Measurements from ENCODE around the gene RMDN2.
"Not testable (repeated sequence)": the region's sequence is repeated elsewhere in the genome, so short reads cannot be mapped to it uniquely, and the experiment has no call there.

Gene RMDN2

DNA sequence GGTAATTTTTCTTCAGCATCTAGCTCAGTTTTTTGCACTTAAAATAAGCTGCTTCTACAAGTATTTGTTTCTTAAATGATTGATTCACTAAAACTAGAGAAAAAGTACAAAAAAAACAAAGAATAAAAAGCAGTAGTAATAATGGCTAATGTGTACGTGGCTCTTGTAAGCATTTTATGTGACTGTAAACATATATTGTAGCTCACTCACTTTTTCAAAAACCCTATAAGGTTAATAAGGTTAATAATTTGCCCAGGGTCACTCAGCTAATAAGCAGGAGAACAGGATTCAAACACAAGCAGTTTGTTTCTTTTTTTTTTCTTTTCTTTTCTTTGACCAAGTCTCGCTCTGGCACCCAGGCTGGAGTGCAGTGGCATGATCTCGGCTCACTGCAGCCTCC, 67.5 kb downstream of the RMDN2 start:
- DNase-seq (ENCODE audit: low spot score): no peak

GRCh38 chr2:37993143-37993542, 68.1 kb downstream of the RMDN2 start:
- no peak for DNase-seq (ENCODE audit: low spot score)

GRCh38 chr2:37997629-37998028, 72.5 kb downstream of the RMDN2 start:
- DNase-seq (ENCODE audit: low spot score): no peak

DNA sequence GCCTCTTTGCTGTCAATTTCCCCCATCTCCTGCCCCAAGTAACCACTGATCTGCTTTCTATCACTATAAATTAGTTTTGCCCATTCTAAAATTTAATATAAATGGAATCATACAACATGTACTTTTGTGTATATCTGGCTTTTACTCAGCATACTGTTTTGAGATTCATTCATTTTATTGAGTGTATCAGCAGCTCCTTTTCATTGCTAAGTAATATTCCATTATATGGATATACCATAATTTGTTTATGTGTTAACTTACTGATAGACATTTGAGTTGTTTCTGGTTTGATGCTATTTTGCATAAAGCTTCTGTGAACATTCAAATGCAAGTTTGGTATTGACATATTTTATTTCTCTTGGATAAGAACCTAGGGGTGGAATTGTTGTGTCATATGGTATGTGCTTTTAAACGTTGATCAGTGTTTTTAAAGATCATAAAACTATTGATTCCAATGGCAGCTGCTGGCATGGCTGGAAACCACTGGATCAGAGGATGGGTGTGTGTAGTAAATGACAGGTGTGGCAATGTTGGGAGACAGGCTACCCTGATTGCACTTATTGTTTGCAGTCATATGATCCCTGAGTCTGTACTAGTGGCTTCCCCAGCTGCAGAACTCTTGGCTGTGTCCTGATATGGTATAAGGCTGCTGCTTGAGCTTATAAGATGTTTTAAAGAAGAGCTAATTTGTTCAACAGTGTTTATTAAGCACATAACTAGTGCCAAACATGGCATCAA, 75.6 kb downstream of the RMDN2 start:
- DNase-seq (ENCODE audit: low spot score): no peak

DNA sequence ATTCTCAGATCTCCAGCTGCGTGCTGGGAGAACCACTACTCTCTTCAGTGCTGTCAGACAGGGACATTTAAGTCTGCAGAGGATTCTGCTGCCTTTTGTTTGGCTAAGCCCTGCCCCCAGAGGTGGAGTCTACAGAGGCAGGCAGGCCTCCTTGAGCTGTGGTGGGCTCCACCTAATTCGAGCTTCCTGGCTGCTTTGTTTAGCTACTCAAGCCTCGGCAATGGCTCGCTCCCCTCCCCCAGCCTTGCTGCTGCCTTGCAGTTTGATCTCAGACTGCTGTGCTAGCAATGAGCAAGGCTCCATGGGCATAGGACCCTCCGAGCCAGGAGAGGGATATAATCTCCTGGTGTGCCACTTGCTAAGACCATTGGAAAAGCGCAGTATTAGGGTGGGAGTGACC, 85.1 kb downstream of the RMDN2 start:
- DNase-seq (ENCODE audit: low spot score): not testable (repeated sequence)

- peak; percentile 65 for DNase-seq (ENCODE audit: low spot score)
These were observed 85.9 kb downstream of the RMDN2 start for GRCh38 chr2:38010995-38011394.

DNA sequence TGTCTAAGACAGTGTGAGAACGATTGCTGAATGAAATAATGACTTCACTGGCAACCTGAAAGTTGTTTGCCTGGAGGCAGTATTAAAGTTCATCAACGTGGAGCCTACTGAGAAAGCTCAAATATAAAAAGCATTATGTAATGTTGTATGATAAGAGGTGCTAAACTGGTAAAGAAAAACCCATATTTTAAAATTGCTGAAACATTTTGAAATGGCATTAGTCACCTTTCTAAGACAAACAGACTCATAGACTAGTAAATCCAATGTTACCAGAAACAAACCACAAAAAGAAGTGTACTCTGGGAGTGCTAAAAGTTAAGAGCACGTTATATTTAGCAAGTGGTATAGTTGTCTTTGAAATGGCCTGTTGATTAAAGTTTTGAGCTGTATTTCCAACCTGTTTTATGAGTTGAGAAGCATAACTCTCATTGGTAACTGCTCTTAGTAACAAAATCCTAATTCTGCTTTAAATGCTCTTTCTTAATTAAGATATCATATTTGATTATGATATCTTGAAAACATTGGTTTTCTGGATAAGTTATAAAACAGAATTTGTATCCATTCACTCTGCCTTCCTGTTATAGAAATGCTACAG, 88.2 kb downstream of the RMDN2 start:
- peak; percentile 44 for DNase-seq (ENCODE audit: low spot score)

DNA sequence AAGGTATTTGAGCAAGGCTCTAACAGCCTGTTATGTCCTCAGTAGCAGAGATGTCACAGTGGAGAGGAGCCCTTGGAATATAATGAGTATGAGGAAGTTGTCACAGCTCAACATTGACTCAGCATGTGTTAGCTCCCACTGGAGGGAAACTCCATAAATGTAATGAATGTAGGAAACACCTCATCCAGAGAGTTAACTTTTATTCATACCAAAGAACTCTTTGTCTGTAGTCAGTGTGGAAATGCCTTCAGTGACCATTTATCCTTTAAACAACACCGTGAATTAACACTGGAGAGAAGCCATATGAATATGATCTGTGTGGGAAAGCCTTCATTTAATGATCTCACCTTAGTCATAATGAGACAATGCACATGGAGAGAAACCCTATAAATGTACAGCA, 91.1 kb downstream of the RMDN2 start:
- DNase-seq (ENCODE audit: low spot score): no peak

DNA sequence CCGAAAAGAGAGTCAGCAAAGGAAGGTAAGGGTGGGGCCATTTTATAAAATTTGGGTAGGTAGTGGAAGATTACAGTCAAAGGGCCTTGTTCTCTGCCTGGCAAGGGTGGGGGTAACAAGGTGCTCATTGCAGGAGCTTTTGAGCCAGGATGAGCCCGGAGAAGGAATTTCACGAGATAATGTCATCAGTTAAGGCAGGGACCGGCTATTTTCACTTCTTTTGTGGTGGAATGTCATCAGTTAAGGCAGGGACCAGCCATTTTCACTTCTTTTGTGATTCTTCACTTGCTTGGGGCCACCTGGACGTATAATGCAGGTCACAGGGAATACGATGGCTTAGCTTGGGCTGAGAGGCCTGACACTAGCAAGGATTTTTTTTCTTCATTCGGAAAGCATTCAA, 92.7 kb downstream of the RMDN2 start:
- no peak for DNase-seq (ENCODE audit: low spot score)

GRCh38 chr2:38020359-38021069, 95.4 kb downstream of the RMDN2 start:
- DNase-seq (ENCODE audit: low spot score): not testable (repeated sequence)

DNA sequence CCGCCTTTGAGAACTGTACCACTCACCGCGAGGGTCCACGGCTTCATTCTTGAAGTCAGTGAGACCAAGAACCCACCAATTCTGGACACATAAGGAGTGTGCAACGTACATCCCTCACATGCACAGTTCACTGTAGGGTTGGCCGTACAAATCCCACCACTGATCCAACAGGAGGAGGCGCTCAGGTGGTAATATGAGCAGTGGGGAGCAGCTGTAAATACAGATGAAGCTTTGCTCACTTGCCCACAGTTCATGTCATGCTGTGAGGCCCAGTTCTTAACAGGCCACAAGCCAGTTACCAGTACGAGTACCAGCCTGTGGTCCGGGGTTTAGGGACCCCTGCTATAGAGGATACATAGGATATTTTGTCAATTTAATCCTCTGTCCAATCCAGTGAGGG, 96.5 kb downstream of the RMDN2 start:
- DNase-seq (ENCODE audit: low spot score): no peak

GRCh38 chr2:38026846-38027245, 101.8 kb downstream of the RMDN2 start:
- no peak for DNase-seq (ENCODE audit: low spot score)

GRCh38 chr2:38028829-38029228, 103.7 kb downstream of the RMDN2 start:
- no peak for DNase-seq (ENCODE audit: low spot score)

- DNase-seq (ENCODE audit: low spot score): no peak
These were observed 104.4 kb downstream of the RMDN2 start for GRCh38 chr2:38029512-38029911.

DNA sequence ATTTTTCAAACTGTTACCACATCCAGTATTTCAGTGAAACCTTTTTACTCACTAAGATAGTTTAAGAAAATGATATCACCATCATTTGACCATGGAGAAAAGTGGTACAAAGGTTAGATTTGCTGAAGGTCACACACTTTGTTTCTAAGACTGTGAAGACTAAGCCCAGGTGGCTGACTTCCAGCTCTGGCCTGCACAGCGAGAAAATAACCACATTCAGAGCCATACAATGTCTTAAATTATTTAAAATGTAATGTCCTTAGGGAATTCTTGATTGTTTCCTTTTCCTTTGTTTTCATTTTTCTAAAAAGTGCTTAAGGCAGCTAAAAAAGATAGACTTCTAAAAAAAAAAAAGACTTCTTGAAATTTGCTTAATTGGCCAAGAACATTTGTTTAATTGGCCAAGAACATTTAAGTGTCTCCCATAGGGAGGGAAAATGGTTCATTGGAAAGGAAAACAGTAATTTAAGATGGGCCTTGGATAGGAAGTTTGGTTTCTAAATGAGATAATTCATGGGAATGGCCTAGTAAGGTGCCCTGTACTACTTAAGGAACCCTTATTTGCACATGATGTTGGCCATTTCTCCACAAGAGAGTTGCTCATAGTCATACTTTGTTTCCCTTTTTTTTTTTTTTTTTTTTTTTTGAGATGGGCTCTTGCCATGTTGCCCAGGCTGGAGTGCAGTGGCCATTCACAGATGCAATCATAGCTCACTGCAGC, 105.7 kb downstream of the RMDN2 start:
- DNase-seq (ENCODE audit: low spot score): no peak

- no peak for DNase-seq (ENCODE audit: low spot score)
These were observed 107.9 kb downstream of the RMDN2 start for GRCh38 chr2:38032946-38033345.

DNA sequence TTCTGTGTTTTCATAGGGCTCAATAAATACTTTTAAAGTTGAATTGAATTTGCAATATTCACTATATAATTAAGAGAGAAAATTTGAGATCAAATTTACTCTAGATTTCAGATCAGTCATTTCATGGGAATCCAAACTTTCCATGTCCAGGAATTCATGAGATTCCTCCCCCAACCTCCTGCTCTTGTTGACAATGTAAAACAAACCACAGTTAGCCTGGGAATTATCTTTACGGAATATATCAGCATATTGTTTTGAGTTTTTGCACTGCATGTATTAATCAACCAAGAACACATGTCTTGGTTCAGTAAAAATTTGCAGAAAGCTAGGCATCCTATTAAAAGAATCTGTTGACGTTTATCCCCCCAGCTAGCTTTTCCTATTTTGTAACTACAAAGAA, 108.6 kb downstream of the RMDN2 start:
- DNase-seq (ENCODE audit: low spot score): no peak

DNA sequence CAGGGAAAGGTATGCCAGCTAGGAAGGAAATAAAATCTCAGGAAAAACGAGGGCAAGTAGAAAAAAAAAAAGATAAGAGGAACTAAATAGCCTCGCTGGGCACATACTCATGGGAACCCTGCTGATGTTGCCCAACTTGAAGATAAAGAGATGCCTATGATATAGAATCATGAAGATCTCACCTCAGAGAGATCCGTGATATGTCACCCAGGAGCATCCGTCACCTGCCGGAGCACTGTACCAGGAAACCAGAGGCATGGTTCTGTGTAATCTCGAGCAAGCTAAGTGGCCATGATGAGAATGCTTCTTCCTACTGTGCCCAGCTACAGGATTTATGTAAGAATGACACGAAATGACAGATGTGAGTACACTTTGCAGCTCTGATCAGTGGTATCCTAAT, 110.9 kb downstream of the RMDN2 start:
- no peak for DNase-seq (ENCODE audit: low spot score)

DNA sequence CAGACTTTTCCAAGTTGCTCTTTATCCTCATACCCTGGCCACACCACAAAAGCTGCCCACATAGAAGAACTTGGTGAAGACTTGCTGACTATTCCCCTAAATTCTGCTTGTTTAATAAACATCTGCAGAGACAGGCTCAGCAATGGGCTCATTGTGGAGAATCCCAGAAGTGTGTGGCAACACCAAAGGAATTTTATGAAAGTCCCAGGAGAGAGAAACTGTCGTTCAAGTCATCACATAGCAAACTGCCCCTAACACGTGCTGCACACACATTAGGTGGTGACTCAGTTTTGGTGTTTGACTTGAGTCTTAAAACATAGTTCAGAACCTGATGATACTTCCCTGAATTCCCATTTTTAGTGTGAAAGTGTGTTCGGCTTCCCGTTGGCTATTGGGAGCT, 112.2 kb downstream of the RMDN2 start:
- DNase-seq (ENCODE audit: low spot score): no peak

GRCh38 chr2:38037757-38038621, 112.9 kb downstream of the RMDN2 start:
- no peak for DNase-seq (ENCODE audit: low spot score)

DNA sequence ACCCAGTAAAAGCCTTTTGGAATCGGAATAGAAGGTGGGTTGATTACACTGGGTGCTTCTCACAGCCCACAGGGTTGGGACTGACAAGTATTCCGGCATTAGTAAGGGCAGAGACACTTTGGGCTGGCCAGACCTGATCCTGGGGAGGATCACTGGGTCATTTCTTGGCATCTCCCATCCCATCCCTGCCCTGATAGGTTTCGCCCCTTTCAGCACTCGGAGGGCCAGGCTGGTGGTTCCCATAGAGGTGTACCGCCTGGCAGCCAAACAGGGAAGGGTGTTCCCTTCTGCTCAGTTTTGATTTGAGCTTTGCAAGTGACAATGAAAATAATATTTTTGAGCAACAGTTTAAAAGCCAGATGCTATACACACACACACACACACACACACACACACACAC, 113.6 kb downstream of the RMDN2 start:
- no peak for DNase-seq (ENCODE audit: low spot score)

Measured in LoVo (cell line).